Activated B cell treated with CpG ODN at 0.5 μM for 24 hours (primary cell): ENCODE data around the gene ST6GALNAC5. TPM values are rescaled to one million over a fixed set of nuclear protein-coding genes. Genes with fewer than 3 reads are reported as not detected.

Experiments
- ATAC-seq: fragments of 200-7000 bp; cut with Tn5 transposase; one replicate; pipeline ENCODE4 v1.10.0; 2021; ENCODE audit warnings: low read depth, mild to moderate bottlenecking, moderate library complexity
- CTCF ChIA-PET: fragments of 350-600 bp; sonication (Branson Sonifier 250); formaldehyde crosslinking; loops from one replicate; lab custom pipeline; 2021; ENCODE audit warnings: antibody characterized with exemption; lab: Charles Lee
- POLR2A ChIA-PET: fragments of 350-600 bp; sonication (Branson Sonifier 250); formaldehyde crosslinking; loops from one replicate; lab custom pipeline; 2021; ENCODE audit warnings: antibody characterized with exemption; lab: Charles Lee
- DNase-seq: peaks from one replicate; pipeline ENCODE4 v3.0.0; 2022
- H3K27ac Mint-ChIP-seq: one replicate; pipeline ENCODE4 v1.8.0; 2020; ENCODE audit warnings: mixed read lengths
- H3K27me3 Mint-ChIP-seq: one replicate; pipeline ENCODE4 v1.8.0; 2021; ENCODE audit warnings: mixed read lengths
- H3K36me3 Mint-ChIP-seq: one replicate; pipeline ENCODE4 v1.8.0; 2021; ENCODE audit warnings: low read depth, mixed read lengths
- H3K4me1 Mint-ChIP-seq: one replicate; pipeline ENCODE4 v1.8.0; 2021; ENCODE audit warnings: mixed read lengths
- H3K4me3 Mint-ChIP-seq: one replicate; pipeline ENCODE4 v1.8.0; 2020; ENCODE audit warnings: mild to moderate bottlenecking, mixed read lengths
- H3K9me3 Mint-ChIP-seq: one replicate; pipeline ENCODE4 v1.8.0; 2020; ENCODE audit warnings: mixed read lengths
- CTCF ChIP-seq: fragments of 200-600 bp; IDR thresholded peaks from one replicate; pipeline ENCODE4 v1.8.0; 2022; ENCODE audit warnings: antibody characterized with exemption, mild to moderate bottlenecking
- intact Hi-C: fragments of 100-400 bp; cut with micrococcal nuclease; formaldehyde crosslinking; loops from one replicate; pipeline ENCODE4 v1.15.1; 2024
- total RNA-seq: library from RNA; stranded (reverse); gene quantifications from 2 replicates; pipeline ENCODE4 v1.2.3, GENCODE V29; 2022

ST6GALNAC5 gene
- total RNA-seq, 1 donor from 2014 or later: not detected

GRCh38 chr1:77038000-77038399 lies 170.7 kb downstream of the ST6GALNAC5 start:
- DNase-seq (no peak), ATAC-seq (no peak)
- Mint-ChIP-seq H3K4me3 (no peak overlapping the region), H3K9me3 (peaks cover 4% of the 10 kb centered on the region), H3K27me3 (peaks cover 7% of the 10 kb centered on the region), H3K36me3 (no peaks in the 10 kb centered on the region), H3K27ac (no peak overlapping the region), H3K4me1 (no peaks in the 10 kb centered on the region)
- intact Hi-C loops: no loop called here
- no peak for TF ChIP-seq CTCF
- CTCF ChIA-PET: no interaction called here
- POLR2A ChIA-PET: no interaction called here

GRCh38 chr1:77039111-77039510 lies 171.8 kb downstream of the ST6GALNAC5 start:
- H3K36me3 Mint-ChIP-seq: no peaks in the 10 kb centered on the region
- POLR2A ChIA-PET: no interaction called here

GRCh38 chr1:77039739-77040138 lies 172.5 kb downstream of the ST6GALNAC5 start:
- H3K9me3 Mint-ChIP-seq: peaks cover 4% of the 10 kb centered on the region
- H3K27ac Mint-ChIP-seq: no peak overlapping the region
- no peak for DNase-seq
- H3K36me3 Mint-ChIP-seq: no peaks in the 10 kb centered on the region
- TF ChIP-seq CTCF: no peak
- H3K4me3 Mint-ChIP-seq: no peak overlapping the region
- POLR2A ChIA-PET: no interaction called here
- no peak for ATAC-seq
- CTCF ChIA-PET: no interaction called here
- intact Hi-C loops: no loop called here
- H3K4me1 Mint-ChIP-seq: no peaks in the 10 kb centered on the region
- peaks cover 2% of the 10 kb centered on the region for H3K27me3 Mint-ChIP-seq

More at GRCh38 chr1:77039111-77039510, 171.8 kb downstream of the ST6GALNAC5 start:
- DNase-seq: no peak
- Mint-ChIP-seq H3K4me1 (no peaks in the 10 kb centered on the region), H3K9me3 (peaks cover 4% of the 10 kb centered on the region), H3K4me3 (no peak overlapping the region), H3K27ac (no peak overlapping the region), H3K27me3 (peaks cover 2% of the 10 kb centered on the region)
- CTCF ChIA-PET: no interaction called here
- TF ChIP-seq CTCF: no peak
- no peak for ATAC-seq
- intact Hi-C loops: no loop called here

- no peaks in the 10 kb centered on the region for H3K36me3 Mint-ChIP-seq
- H3K9me3 Mint-ChIP-seq: peaks cover 4% of the 10 kb centered on the region
- TF ChIP-seq CTCF: no peak
- ATAC-seq: no peak
- intact Hi-C loops: no loop called here
- POLR2A ChIA-PET: no interaction called here
- CTCF ChIA-PET: no interaction called here
- H3K27me3 Mint-ChIP-seq: peaks cover 2% of the 10 kb centered on the region
- no peaks in the 10 kb centered on the region for H3K4me1 Mint-ChIP-seq
- H3K4me3 Mint-ChIP-seq: no peak overlapping the region
- DNase-seq: no peak
- no peak overlapping the region for H3K27ac Mint-ChIP-seq
Observed at GRCh38 chr1:77040826-77041225, 173.5 kb downstream of the ST6GALNAC5 start.

- ATAC-seq: no peak
- no peak overlapping the region for H3K4me3 Mint-ChIP-seq
- TF ChIP-seq CTCF: no peak
- H3K36me3 Mint-ChIP-seq: no peaks in the 10 kb centered on the region
- ChIA-PET POLR2A (no interaction called here), CTCF (no interaction called here)
- intact Hi-C loops: no loop called here
- H3K27ac Mint-ChIP-seq: no peak overlapping the region
- DNase-seq: no peak
- no peaks in the 10 kb centered on the region for H3K27me3 Mint-ChIP-seq
- no peaks in the 10 kb centered on the region for H3K9me3 Mint-ChIP-seq
- no peaks in the 10 kb centered on the region for H3K4me1 Mint-ChIP-seq
Observed at GRCh38 chr1:77044133-77044849, 177.0 kb downstream of the ST6GALNAC5 start.
